Umbilical cord (tissue), 2 donors: Measurements from ENCODE around the gene FYN. TPM values are rescaled to one million over a fixed set of nuclear protein-coding genes. Genes with fewer than 3 reads are reported as not detected.
"Not testable (repeated sequence)": the region's sequence is repeated elsewhere in the genome, so short reads cannot be mapped to it uniquely, and the experiment has no call there.

Experiments used
- DNase-seq: peaks from one replicate; pipeline ENCODE4 v3.0.0-alpha.2; 2015; ENCODE audit warnings: low spot score
- total RNA-seq: library from RNA; depleted of rRNA; stranded (reverse); fragments of >200 nt; gene quantifications from one replicate; pipeline ENCODE4 v1.2.3, GENCODE V29; 2014; ENCODE audit warnings: low replicate concordance; ENCODE audit not compliant: insufficient read depth

FYN gene
- total RNA-seq, 1 donor from 2014 or later: 163 TPM

DNA sequence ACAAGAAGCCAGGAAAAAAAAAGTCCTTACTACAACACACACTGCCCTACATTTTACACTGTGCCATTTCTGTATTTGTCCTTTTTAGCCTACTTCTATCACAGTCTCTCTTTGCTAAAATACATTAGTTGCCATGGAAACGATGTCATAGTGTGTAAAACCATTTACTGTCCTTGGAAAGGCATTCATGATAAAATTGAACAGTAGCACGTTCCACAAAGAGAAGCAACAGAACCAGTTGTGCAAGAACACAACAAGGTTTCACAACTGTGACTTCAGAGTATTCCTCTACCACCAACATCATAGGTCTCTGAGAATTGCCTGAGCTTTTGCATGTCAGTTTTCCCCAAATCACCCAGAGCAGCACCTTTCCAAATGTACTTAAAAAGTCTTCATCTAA, 20.5 kb downstream of the FYN start:
- peak; percentile 59 for DNase-seq

DNA sequence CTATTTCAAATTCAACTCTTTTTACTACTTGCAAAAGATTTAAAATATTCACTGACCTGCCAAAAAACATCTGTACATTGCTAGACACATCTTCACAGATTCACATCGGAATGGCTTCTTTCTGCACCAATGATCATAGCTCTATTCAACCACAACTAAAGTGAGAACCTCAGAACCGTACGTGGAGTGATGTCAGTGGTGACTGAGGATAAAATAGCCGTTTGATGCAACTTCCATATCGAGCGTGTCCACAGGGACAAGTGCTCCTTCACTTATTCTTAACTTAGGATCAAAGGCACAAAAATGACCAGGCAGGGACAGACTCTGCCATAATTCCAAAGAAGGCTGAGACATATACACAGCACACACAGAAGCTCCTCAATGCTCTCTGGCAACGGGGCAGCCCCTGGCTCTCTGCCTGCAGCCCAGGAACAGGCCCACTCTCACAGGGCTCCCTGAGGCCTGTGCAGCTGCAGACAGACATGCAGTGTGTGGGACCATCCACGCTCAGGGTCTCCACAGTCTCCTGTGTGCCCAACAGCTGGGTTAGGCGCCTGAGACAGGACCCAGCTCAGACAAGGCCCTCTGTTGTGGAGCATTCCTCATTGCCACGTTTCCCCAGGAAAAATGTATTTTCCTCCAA, 22.8 kb downstream of the FYN start:
- DNase-seq: no peak

DNA sequence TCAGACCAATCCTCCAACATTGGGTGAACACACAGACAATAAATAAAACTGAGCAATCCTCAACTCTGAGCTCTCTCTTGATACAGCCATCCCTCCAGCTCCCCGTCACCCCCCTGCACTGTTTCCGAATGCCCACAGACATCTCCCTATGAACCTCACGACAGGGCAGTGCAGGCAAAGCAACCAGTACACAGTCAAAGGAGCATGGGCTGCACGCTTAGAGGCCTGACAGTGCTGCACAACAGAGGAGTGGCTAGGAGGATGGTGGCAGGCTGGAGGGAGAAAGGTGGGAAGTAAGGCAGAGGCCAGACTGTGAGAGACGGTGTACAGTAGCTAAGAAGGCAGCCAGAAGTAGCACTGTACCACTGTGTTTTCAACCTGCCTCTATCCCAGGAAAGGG, 24.0 kb downstream of the FYN start:
- DNase-seq: no peak

DNA sequence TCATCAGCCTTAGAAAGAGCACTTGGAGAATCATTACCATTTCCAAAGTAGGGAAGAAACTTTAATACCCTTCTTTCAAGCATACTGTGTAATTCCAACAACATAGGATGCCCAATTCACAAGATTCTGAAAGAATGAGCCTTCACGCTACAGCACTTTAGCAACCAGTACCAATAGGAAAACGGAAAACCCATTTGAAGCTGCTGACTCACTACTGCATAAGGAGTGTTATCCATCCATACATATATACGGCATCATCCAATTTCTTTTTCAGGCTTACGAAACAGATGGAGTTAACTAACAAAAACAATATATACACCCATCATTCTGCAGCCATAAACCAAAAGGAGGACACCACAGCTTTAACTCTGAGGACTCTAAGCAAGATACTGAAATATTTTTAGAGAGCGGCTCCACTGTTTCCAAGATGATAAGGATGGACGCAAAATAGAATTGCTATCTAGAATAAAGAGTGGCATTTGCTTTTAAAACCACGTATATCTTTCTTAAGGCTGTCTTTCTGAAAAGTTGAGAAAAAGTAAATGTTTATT, 24.9 kb downstream of the FYN start:
- DNase-seq: peak; percentile 40

DNA sequence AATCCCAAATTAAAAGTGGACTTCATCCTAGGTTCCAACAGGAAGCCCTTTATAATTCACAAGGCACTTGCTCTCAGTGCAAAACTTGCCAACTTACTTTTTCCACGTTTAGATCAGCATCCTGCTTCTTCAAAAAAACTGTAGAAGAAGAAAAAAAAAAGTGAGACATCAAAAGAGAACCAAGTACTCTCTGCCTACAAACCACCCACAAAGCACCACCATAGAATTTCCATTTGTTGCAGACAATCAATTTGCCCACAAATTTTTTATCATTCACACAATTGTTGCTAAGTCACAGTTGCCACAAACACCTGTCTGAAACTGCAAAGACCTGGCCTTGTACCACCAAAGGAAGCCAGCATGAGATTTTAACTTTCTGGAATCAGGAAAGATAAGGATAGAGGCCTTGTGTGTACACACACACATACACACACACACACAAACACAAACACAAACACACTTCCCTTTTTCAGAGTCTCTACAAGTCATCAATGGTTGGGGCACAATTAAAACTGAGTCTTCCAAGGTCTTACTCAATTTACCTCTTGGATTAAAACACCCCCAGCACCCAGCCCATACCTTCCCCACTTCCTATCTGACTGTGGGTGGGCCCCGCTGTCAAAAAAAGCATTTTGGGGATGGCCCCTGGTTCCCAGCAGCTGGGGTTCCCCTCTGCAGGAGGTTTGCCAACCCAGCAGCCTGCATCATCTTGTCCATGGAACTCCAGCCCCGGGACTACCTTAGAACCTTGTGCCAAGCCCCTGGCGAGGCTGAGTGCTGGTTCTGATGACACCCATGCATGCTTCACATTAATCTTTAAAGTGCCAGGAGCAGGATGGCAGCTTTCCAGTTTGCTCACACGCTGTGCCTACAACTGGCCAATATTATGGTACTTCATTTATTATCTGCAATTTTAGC, 26.5 kb downstream of the FYN start:
- no peak for DNase-seq

DNA sequence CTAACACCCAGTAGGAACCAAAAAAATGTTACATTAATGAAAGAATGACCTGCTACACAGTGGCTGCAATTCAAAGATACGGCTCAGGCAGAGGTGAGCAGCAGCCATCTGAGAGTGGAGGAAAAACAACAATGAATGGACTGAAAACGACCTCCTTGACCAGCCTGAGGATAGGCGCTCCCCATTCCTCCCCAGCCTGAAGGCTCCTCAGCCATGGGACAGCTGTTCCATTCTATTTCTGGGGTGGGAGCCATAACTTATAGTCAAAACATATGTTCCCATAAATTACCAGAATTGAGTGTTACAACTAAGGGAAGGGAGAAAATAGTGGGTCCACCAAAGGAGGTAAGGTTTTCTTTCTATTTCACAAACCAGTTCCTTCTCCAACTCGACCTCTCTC, 27.2 kb downstream of the FYN start:
- no peak for DNase-seq

DNA sequence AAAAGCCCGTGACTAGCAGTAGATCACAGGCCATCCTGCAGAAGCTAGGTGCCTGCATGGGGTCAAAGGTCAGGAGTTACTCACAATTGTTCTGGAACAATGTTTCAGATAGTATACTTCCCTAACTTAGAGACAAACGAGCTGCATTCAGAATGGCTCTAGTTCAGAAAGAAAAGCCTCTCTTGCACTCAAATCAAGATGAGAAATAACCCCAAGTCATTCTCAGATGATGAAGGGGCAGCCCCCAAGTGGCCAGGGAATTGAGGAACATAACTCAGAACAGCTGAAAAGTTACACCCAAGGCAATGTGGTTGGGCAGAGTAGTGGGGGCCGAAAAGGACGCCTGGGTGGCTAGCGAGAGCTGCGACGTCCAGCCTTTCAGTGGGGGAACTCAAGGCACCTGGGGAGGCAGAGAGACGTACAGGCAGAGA, 27.8 kb downstream of the FYN start:
- DNase-seq: no peak

DNA sequence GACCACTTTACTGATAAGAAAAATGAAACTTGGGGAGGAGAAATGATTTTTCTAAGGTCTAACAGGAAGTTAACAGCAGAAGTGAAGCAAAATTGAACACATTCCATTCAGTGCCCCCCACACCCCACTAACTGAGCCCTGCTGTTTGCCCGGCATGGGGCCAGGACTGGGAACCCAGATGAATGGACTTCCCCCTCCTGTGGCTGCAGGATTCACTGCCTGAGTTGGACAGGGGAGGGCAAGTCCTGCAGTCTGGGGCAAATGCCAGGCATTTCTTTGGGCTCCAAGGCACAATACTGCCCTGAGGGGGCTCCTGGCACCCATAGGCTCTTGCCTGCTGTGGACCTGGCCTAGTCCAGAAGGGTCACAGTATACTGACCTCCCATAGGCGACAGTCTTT, 28.3 kb downstream of the FYN start:
- no peak for DNase-seq

DNA sequence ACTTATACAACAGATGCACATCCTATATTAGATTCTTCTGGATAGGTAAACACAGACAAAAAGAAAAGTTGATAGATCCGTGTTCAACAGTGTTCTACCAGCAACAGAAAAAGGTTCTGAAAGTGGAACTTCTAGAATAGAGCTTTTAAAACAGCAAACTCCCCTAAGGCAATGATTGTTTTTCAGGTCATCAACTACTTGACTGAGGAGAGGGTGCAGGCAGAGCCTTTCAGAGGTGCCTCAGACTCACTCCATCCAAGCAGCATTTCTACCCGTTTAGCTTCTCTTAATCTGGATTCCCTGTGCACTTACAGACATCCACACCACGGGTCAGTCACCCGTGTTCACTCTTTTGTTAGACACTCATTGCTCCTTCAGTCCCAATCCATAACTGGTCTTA, 28.9 kb downstream of the FYN start:
- no peak for DNase-seq

DNA sequence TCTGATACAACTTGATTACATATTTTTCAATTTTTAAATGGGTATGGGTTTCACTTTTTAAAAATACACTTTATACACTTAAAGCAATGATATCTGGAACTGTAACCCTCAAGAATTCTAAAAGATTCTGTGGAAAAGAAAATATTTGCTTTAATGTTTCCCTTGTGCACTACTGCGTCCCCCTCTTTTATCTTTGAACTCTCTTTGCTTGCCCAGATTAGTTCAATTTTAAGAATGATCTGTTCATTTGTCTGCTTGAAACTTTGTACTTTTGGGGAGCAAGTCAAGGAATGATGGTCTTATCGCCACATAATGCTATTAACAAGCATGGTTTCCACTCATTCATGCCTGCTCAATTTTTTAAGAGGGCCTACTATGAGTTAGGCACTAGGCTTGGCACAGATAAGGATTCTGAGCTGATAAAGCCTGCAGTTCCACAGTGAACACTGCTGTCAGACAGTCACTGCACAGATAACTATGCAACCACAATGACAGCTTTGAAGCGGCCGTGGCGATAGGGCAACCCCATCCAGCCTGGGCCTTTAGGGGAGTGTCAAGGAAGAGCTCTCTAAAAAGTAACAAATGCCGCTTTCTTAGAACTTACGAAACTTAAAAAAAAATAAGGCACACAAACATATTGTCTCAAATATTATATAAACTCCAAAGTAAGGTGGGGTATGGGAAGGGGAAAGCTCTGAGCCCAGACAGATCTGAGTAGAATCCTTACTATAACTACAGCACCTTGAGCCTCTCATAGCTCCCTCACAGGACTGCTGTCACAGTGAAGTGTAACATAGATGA, 29.7 kb downstream of the FYN start:
- DNase-seq: peak; percentile 36

DNA sequence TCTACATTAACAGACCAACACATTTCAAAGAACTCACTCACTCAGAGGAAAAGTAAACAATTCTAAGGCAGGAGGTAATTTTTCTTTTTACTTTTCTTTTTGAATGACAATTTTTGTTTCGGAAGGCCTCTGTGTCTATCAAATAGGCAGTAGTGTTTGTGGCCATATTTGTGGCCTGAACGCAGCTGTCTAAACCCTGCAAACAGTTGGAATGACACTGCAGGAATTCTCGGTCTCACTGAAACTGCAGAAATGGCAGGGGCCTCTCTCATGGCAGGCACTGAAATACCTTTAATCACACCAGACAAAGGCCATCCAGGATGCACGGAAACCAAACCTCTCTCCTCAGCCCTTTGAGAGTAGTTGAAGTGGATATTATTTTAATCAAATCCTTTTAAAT, 30.4 kb downstream of the FYN start:
- peak; percentile 51 for DNase-seq

DNA sequence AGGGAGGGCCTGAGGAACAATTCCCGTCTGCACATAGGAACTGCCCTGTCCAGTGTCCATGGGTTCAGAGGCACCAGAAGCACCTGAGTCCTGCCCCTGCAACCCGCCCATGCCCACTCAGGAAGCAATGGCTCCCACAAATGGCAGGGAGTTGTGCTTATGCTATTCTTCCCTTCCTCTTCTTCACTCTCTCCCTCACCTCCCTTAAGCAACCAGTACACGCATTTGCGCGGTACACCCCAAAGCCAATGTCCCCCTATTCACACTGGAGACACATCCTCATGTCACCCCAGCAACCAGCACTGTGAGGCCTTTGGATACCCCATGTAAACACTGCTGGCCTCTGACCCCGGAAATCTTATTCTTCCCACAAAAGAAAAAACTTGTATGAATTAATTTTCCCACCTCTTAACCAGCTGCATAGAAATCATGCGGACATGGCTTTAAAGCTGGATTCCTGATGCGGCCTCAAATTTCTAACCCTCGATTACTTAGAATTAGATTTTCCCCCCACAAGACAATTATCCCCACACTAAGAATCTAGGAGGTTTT, 30.9 kb downstream of the FYN start:
- no peak for DNase-seq

DNA sequence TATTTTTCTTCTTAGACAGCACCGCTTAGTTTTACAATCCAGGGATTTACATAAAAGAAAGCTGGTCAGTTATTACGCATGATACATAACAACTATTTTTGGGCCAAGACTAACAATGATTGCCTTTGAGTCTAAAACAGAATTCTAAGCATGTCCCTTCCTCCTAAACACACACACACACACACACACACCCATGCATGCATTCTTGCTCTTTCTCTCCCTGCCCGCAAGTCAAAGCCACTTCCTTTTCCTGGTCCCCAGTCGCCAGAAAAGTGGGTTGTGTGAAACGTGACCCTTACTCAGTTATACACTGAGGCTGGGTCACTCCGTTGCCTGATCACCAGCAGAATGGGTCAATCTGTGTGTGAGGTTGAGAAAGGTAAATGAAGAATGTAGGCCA, 31.4 kb downstream of the FYN start:
- DNase-seq: peak; percentile 82

DNA sequence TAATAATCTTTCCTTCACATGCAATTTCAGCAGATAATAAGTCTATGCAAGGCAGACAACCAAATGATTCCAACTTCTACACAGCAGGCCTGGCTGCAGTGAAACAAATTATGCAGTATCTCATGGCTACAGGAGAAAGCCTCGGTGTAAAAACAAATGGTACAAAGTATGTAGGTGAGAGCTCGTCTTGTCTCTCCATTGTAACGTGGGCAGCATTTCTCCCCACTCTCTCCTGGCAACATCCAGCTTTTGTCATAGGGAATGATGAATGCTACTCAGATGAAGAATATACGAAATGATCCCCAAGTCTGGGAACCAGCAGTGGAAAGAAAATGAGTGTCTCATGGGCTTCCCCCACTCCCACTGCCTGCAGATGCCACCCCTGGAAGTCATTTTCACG, 32.4 kb downstream of the FYN start:
- no peak for DNase-seq

DNA sequence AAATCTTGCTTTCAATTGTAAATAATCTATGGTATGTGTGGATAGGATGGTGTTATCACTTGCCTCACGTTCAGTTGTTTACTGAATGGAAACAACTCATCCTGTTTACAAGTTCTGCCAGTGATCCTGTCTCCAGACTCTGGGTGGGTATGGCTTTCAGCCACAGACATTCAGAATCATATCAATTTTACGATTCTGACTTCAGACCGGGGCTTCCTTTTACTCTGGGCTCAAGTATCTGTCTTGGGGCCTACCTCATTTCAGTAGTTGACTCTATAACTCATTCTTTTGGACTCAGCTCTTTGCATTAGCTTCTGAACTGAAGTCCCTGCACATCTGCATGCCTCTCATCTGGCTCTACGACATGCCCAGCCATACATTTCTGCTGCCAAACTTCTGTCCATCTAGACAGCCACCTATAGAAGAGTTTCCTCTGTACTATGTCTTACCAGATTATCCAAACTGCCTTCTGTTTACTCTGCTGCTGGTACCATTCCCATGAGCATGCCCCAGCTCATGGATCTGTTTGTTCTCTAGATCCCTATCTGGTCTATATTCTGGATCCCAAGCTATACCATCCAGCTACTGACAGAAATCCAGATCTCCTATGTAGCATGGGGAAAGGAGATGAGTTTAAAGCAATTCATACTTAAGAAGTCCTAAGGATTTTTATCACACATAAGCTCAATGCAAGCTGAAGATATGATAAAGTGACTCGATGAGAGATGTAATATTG, 34.3 kb downstream of the FYN start:
- no peak for DNase-seq

DNA sequence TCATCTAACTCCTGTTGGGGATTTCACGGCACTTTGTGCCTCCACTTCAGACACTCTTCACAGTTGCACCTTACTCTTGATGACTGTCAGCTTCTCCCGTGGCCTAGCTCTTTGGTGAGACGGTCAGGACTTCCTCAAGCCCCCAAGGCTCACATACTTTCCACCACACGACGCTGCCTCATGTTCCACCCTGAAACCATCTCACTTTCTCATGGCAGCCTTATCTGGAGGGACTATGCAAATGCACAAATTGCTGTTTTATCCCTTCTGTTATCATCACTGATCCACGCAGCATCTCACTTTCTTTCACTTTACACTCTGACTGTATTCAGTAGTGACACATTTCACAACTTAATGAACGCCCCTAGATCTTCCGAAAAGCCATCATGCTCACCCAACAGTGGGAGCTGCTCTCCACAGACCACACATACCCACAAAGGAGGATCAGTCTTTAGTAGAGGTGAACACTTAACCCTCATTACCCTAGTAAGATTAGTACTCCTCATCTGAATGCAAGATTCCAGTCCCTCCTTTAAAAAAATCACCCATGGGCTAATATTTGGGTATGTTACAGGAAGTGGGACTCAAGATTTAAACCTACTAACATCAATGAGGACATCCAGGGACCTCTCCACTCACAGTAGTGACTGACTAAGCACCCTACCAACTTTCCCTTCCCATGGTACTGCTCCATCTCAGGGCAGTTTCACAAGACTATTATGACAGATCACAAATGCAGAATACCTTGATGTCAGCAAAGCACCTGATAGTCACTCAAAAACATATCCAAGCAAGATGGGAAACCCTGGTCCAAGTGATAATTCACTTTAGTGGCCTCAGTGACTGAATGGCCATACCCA, 35.4 kb downstream of the FYN start:
- no peak for DNase-seq

DNA sequence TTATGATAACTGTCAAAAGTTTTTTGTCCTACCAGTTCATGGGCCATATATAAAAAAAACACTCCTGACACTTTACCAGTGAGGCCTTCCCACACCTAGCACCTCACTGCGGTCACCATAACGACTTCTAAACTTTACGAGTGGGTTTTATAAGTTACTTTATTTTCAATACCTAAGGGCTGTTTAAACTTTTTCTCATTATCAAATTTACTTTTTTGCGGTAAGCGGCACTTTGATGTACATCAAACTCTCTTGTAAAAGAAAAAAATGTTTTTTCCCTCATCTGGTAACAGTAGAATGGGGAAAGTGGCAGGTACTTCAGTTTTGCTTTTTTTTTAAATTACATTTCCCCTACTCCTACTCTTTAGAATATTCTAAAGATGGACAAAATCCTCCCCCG, 36.2 kb downstream of the FYN start:
- DNase-seq: no peak

DNA sequence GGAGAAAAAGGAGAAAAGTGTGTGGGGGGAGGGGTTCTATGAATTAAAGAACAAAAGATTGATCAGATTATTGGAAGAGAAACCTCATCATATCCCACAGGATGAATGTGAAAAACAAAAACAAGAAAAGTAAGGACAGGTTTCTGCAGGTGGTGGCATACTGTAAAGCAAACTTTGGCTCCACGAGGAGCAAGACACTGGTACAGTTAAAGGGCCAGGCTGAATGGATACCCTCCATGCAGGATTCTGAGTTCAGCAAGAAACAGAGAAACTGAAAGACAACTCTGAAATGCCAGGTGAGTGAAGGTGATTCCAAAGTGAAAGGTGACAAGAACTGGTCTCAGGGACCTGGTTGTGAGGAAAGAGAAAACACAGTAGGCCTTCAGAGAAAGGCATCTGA, 37.4 kb downstream of the FYN start:
- DNase-seq: no peak

DNA sequence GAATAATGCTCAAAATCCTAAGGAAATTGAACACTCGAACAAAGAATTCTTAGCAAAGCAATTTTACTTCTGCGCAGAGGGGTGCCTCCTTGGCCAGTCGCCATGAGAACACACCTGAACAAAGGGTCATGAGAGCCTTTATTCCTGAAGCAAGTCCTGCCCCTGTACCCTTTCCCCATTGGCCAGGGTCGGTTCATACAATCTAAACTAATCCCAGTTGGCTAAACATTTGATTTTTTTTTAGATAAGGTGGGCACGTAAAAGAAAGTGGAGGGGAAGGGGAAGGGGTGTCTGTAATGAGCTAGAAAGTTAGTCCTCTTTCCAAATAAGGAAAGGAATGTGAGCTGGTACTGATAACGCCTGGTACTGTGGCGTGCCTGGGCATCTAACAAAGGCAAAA, 37.9 kb downstream of the FYN start:
- not testable (repeated sequence) for DNase-seq

DNA sequence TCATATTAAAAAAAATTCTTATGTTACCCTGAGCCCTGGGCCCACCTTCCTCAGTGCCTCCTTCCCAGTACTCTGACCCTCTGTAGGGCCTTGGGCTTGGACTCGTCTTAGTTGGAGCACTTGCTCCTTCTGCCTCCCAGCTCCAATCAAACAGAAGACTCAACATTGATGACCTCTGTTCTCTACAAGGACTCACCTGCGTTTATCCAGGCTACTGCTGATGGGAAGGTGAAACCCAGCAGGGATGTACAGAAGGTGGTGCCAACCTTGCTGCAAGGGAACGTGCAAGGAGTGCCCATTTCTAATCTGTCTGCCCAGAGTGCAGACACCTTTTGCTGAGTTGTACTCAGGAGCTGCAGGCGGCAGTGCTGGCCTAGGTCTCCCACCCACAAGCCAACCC, 38.9 kb downstream of the FYN start:
- DNase-seq: no peak
